Upper lobe of left lung (tissue), 4 donors: ENCODE results near the gene LRRC7.

Experiments used
- CTCF ChIP-seq, 6 experiments: fragments of 450-650 bp in 4 of 6; fragments of 200-600 bp in 2 of 6; sonication (generic) in 2 of 6; IDR thresholded peaks; one replicate each; pipeline ENCODE4 v1.5.1; 2016 to 2019; ENCODE audit warnings: antibody characterized with exemption in 6 of 6
- EP300 ChIP-seq, 4 donors: sonication (generic); formaldehyde crosslinking; IDR thresholded peaks; one replicate each; pipeline ENCODE4 v1.5.1; 2017; ENCODE audit warnings: antibody characterized with exemption in 4 of 4, control low read depth in 2 of 4
- POLR2A ChIP-seq, 4 donors: fragments of 450-650 bp; IDR thresholded peaks; one replicate each; pipeline ENCODE4 v1.5.1; 2016 to 2017; ENCODE audit warnings: antibody characterized with exemption in 4 of 4, mild to moderate bottlenecking in 2 of 4

- TF ChIP-seq CTCF (IDR thresholded peaks at IDR 0.05) (no peak), EP300 (IDR thresholded peaks at IDR 0.05) (no peak), POLR2A (IDR thresholded peaks at IDR 0.05) (no peak)
These were observed 120.5 kb downstream of the LRRC7 start for GRCh38 chr1:69688193-69688592.
